GM19452 (cell line): ENCODE results near the gene ALKBH7.

Source experiments
- ATAC-seq: cut with Tn5 transposase; IDR thresholded peaks from one replicate; pipeline ENCODE4 v1.9.1; 2021; ENCODE audit not compliant: unreplicated experiment

ALKBH7 gene

GRCh38 chr19:6364353-6364752 is 8.2 kb upstream of the ALKBH7 start:
- no peak for ATAC-seq

GRCh38 chr19:6373096-6373812 is 660 bp downstream of the ALKBH7 start:
- peak; percentile 55 for ATAC-seq

- ATAC-seq = no peak
Observed at GRCh38 chr19:6373813-6374108, 1.2 kb downstream of the ALKBH7 start.

- no peak for ATAC-seq
Observed at GRCh38 chr19:6374161-6374709, 1.6 kb downstream of the ALKBH7 start.

GRCh38 chr19:6374711-6375410 is 2.3 kb downstream of the ALKBH7 start:
- no peak for ATAC-seq

- ATAC-seq = no peak
Observed at GRCh38 chr19:6375411-6376010, 2.9 kb downstream of the ALKBH7 start, which contains the start of gene PSPN. Gene PSPN, minus strand, starts transcription at chr19:6375933. Its CDS starts 84 bp downstream, at chr19:6375849.

- ATAC-seq = no peak
Observed at GRCh38 chr19:6376512-6377190, 4.1 kb downstream of the ALKBH7 start.

GRCh38 chr19:6378041-6378440 is 5.4 kb downstream of the ALKBH7 start:
- ATAC-seq = no peak

- ATAC-seq = no peak
Observed at GRCh38 chr19:6378486-6378885, 5.9 kb downstream of the ALKBH7 start.

- no peak for ATAC-seq
Observed at GRCh38 chr19:6379744-6380143, 7.2 kb downstream of the ALKBH7 start.

GRCh38 chr19:6381030-6381750 is 8.6 kb downstream of the ALKBH7 start:
- ATAC-seq = no peak

- no peak for ATAC-seq
Observed at GRCh38 chr19:6383188-6383587, 10.6 kb downstream of the ALKBH7 start.

GRCh38 chr19:6384381-6384780 is 11.8 kb downstream of the ALKBH7 start:
- ATAC-seq = no peak

- ATAC-seq = no peak
Observed at GRCh38 chr19:6387372-6387771, 14.8 kb downstream of the ALKBH7 start.

- no peak for ATAC-seq
Observed at GRCh38 chr19:6392221-6393073, 19.9 kb downstream of the ALKBH7 start.

GRCh38 chr19:6393074-6393982 is 20.7 kb downstream of the ALKBH7 start, which contains the start of gene GTF2F1:
Gene GTF2F1, minus strand, starts transcription at chr19:6393164. Its CDS starts 169 bp downstream, at chr19:6392995.
- peak; percentile 74 for ATAC-seq

GRCh38 chr19:6393983-6394412 is 21.4 kb downstream of the ALKBH7 start:
- no peak for ATAC-seq

GRCh38 chr19:6394831-6395230 is 22.2 kb downstream of the ALKBH7 start:
- no peak for ATAC-seq

- no peak for ATAC-seq
Observed at GRCh38 chr19:6396305-6396704, 23.7 kb downstream of the ALKBH7 start.
